Pancreas (tissue), 10 donors: ENCODE results near the gene NF1. TPM values are rescaled to one million over a fixed set of nuclear protein-coding genes. Genes with fewer than 3 reads are reported as not detected.

Experiments used
- ATAC-seq, 4 donors: fragments of 200-7000 bp; cut with Tn5 transposase; one replicate each; pipeline versions ENCODE4 v1.8.0 to v1.9.1; 2020; ENCODE audit warnings: mild to moderate bottlenecking in 4 of 4, moderate library complexity in 4 of 4
- DNase-seq, 6 donors: peaks; one replicate each; pipeline ENCODE4 v3.0.0-alpha.2; 2020
- FAIRE-seq: peaks from 2 replicates; lab custom pipeline; 2012; peaks lifted over from hg19 to GRCh38; lab: Jason Lieb, UNC
- H3K27ac ChIP-seq, 4 donors: fragments of 200-600 bp; sonication (generic); 1 replicate in 3 of 4; 2 replicates in 1 of 4; pipeline versions ENCODE4 v1.5.0 to v1.8.0; 2020
- H3K27me3 ChIP-seq, 4 donors: fragments of 200-600 bp; one replicate each; pipeline ENCODE4 v1.8.0; 2021
- H3K36me3 ChIP-seq, 3 donors: fragments of 200-600 bp; sonication (generic) in 1 of 3; one replicate each; pipeline versions ENCODE4 v1.5.0 to v1.8.0; 2020 to 2021
- H3K4me1 ChIP-seq, 3 donors: fragments of 200-600 bp; one replicate each; pipeline ENCODE4 v1.8.0; 2021
- H3K4me3 ChIP-seq, 4 donors: fragments of 200-600 bp; sonication (generic) in 2 of 4; one replicate each; pipeline versions ENCODE4 v1.5.0 to v1.8.0; 2020 to 2021
- H3K9me3 ChIP-seq, 4 donors: fragments of 200-600 bp; one replicate each; pipeline ENCODE4 v1.8.0; 2021
- WGBS, 2 donors: extraction: QIAGEN DNeasy Blood & Tissue Kit; methylation state at CpG; one replicate each; pipeline ENCODE4 v1.1.7; 2013; 5-methylcytosine and 5-hydroxymethylcytosine counted together
- intact Hi-C, 3 donors: fragments of 100-400 bp; cut with DNase I; formaldehyde crosslinking; loops; one replicate each; pipeline versions ENCODE4 v1.11.1 to v1.14.2; 2022
- polyA plus RNA-seq, 2 donors: library from polyadenylated mRNA; stranded (reverse); fragments of 200-250 nt; gene quantifications; one replicate each; pipeline ENCODE4 v1.2.3, GENCODE V29; 2013
- total RNA-seq, 6 donors: library from RNA; stranded (reverse); fragmentation: NEBNext Ultra II Directional in 4 of 6; extraction: Animal tissue kit (Norgen Biotek cat#: 25700) in 4 of 6; gene quantifications; one replicate each; pipeline versions ENCODE4 v1.2.1 to v1.2.4, GENCODE V29; 2021 to 2023
- TF ChIP-seq, protein P1 (sequence below), 4 donors: fragments of 200-600 bp; sonication (generic) in 3 of 4; IDR thresholded peaks; one replicate each; pipeline versions ENCODE4 v1.5.0 to v1.8.0; 2021; ENCODE audit warnings: antibody characterized with exemption in 4 of 4
- donor health status: healthy with polysubstance abuse.
- donor health status: DM: no; HTN: no; CAD: no; lungs with moderate emphysema.
- donor health status: DM: no; HTN: no; CAD: no.
- donor health status: control.
- donor health status: control.
- donor health status: Bipolar disorder and iron deficiency.
- donor health status: DM: yes; HTN: yes; CAD: no.
- donor health status: DM: no; HTN: no; CAD: no.
- donor health status: DM: no; HTN: no; CAD: no.
- donor health status: DM: yes; HTN: yes; CAD: no.

Gene NF1
- total and polyA plus RNA-seq, 8 donors = 6.6 to 38.4 (median 27.8) TPM

- Histone ChIP-seq H3K4me1 (peaks cover 0 to 12% (median 3%) of the 10 kb centered on the region in 3 donors), H3K4me3 (no peak overlapping the region), H3K9me3 (no peaks in the 10 kb centered on the region), H3K27ac (peak overlapping the region in 2 of 4 donors; percentile 37 to 51), H3K27me3 (no peaks in the 10 kb centered on the region), H3K36me3 (no peaks in the 10 kb centered on the region)
- peak in 3 of 4 donors; percentile 60 to 75 (median 67) for ATAC-seq
- 71 to 76% methylated on average over 8 of the region's 8 CpGs for WGBS, 2 donors
- TF ChIP-seq, protein P1, sequence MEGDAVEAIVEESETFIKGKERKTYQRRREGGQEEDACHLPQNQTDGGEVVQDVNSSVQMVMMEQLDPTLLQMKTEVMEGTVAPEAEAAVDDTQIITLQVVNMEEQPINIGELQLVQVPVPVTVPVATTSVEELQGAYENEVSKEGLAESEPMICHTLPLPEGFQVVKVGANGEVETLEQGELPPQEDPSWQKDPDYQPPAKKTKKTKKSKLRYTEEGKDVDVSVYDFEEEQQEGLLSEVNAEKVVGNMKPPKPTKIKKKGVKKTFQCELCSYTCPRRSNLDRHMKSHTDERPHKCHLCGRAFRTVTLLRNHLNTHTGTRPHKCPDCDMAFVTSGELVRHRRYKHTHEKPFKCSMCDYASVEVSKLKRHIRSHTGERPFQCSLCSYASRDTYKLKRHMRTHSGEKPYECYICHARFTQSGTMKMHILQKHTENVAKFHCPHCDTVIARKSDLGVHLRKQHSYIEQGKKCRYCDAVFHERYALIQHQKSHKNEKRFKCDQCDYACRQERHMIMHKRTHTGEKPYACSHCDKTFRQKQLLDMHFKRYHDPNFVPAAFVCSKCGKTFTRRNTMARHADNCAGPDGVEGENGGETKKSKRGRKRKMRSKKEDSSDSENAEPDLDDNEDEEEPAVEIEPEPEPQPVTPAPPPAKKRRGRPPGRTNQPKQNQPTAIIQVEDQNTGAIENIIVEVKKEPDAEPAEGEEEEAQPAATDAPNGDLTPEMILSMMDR (IDR thresholded peaks at IDR 0.05) = no peak
- intact Hi-C loops = no loop called here
- FAIRE-seq = no peak
- DNase-seq = peak in 1 of 6 donors; percentile 36
These were observed 223.6 kb downstream of the NF1 start for GRCh38 chr17:31318298-31318801.

- H3K4me3 ChIP-seq = no peak overlapping the region
- DNase-seq = no peak
- peak overlapping the region in 2 of 4 donors; percentile 37 to 51 for H3K27ac ChIP-seq
- ATAC-seq = peak in 2 of 4 donors; percentile 14 to 21
- no peaks in the 10 kb centered on the region for H3K27me3 ChIP-seq
- FAIRE-seq = no peak
- WGBS, 2 donors = 84 to 89% methylated on average over 5 of the region's 5 CpGs
- peaks cover 0 to 12% (median 3%) of the 10 kb centered on the region in 3 donors for H3K4me1 ChIP-seq
- intact Hi-C loops = no loop called here
- no peaks in the 10 kb centered on the region for H3K36me3 ChIP-seq
- TF ChIP-seq, protein P1 (IDR thresholded peaks at IDR 0.05) = no peak
- H3K9me3 ChIP-seq = no peaks in the 10 kb centered on the region
These were observed 224.3 kb downstream of the NF1 start for GRCh38 chr17:31318851-31319661.

DNA sequence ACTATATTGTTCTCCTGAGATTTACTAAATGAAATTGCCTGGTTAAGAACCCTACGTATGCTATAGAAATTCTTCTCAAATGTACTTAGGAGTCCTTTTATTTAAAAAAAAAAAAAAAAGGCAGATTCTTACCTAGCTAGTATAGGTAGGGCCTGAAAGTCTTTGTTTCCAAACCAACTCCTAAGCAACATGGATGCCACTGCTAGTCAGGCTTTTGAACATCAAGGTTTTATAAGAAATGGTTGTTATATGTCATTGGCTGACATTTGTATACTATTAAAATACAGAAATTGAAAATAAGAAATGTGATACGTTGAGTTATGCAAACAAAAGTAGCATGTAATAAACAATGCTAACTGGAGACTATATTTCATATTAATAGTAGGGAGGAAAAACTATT lies 225.5 kb downstream of the NF1 start:
- Histone ChIP-seq H3K4me1 (peaks cover 0 to 12% (median 3%) of the 10 kb centered on the region in 3 donors), H3K36me3 (no peaks in the 10 kb centered on the region), H3K9me3 (no peaks in the 10 kb centered on the region), H3K27me3 (no peaks in the 10 kb centered on the region), H3K4me3 (peak overlapping the region in 1 of 4 donors; percentile 5), H3K27ac (no peak overlapping the region)
- FAIRE-seq (no peak), ATAC-seq (no peak), DNase-seq (no peak)
- WGBS, 2 donors = 89 to 92% methylated on average over 2 of the region's 2 CpGs
- intact Hi-C loops = no loop called here
- TF ChIP-seq, protein P1 (IDR thresholded peaks at IDR 0.05) = no peak

DNA sequence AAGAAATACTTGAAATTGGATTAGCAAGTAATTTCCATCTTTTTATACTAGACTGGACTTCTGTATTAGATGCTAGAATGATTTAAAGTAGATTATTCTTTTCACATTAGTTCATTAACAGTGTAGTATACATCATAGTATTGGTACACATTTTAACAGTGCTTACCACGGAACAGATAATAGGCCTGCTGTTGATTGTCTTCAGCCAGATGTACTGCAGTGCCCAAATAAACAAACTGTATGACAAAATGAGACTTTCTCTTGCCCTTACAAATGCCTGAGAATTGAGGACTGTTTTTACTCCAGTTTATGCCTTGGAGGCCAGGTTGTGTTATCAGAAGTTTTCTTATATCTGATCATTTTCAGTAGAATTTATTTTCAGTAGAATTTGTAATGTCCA lies 226.0 kb downstream of the NF1 start:
- Histone ChIP-seq H3K27ac (peak overlapping the region in 2 of 4 donors; percentile 14 to 39), H3K4me1 (peaks cover 0 to 12% (median 3%) of the 10 kb centered on the region in 3 donors), H3K4me3 (peak overlapping the region in 1 of 4 donors; percentile 5), H3K36me3 (no peaks in the 10 kb centered on the region), H3K9me3 (no peaks in the 10 kb centered on the region), H3K27me3 (no peaks in the 10 kb centered on the region)
- peak in 2 of 4 donors; percentile 24 to 30 for ATAC-seq
- DNase-seq = no peak
- TF ChIP-seq, protein P1 (IDR thresholded peaks at IDR 0.05) = no peak
- intact Hi-C loops = no loop called here
- no peak for FAIRE-seq
- 72 to 73% methylated on average over 1 of the region's 1 CpG for WGBS, 2 donors
